PC-9 (cell line): ENCODE results near the gene CACNA1E. TPM values are rescaled to one million over a fixed set of nuclear protein-coding genes. Genes with fewer than 3 reads are reported as not detected.

Experiments
- BruUV-seq: library from RNA; stranded (reverse); fragments of 400-500 nt; replicated peaks from 2 replicates; lab custom pipeline; 2021; lab: Mats Ljungman, UMichigan
- CTCF ChIA-PET: fragments of 300-600 bp; sonication (Branson Sonifier 250); formaldehyde crosslinking; loops from one replicate; lab custom pipeline; 2022; ENCODE audit warnings: antibody characterized with exemption; lab: Charles Lee
- POLR2A ChIA-PET: fragments of 300-600 bp; sonication (Branson Sonifier 250); formaldehyde crosslinking; loops from one replicate; lab custom pipeline; 2022; ENCODE audit warnings: antibody characterized with exemption; ENCODE audit not compliant: unreplicated experiment; lab: Charles Lee
- DNase-seq, 2 experiments: peaks; one replicate each; pipeline versions ENCODE4 v3.0.0 to v3.0.0-alpha.2; 2015 to 2022; ENCODE audit warnings: mixed read lengths in 1 of 2
- H2AFZ ChIP-seq: fragments of 200-600 bp; sonication (generic); 2 replicates; pipeline ENCODE4 v1.8.1; 2017; ENCODE audit warnings: antibody characterized with exemption
- H3F3A ChIP-seq: fragments of 200-600 bp; sonication (generic); 2 replicates; pipeline ENCODE4 v1.8.1; 2017; ENCODE audit warnings: antibody characterized with exemption, mild to moderate bottlenecking, low read depth; ENCODE audit not compliant: insufficient read depth
- H3K27ac ChIP-seq: fragments of 200-600 bp; sonication (generic); 2 replicates; pipeline ENCODE4 v1.6.1; 2016; ENCODE audit warnings: mixed run types
- H3K27me3 ChIP-seq: fragments of 200-600 bp; sonication (generic); 2 replicates; pipeline ENCODE4 v1.6.1; 2016; ENCODE audit warnings: low read depth, mixed run types; ENCODE audit not compliant: insufficient read depth
- H3K36me3 ChIP-seq: fragments of 200-600 bp; sonication (generic); 2 replicates; pipeline ENCODE4 v1.6.1; 2016; ENCODE audit warnings: low read depth, mixed run types
- H3K4me1 ChIP-seq: fragments of 200-600 bp; sonication (generic); replicated peaks from 2 replicates; pipeline ENCODE4 v1.6.1; 2016; ENCODE audit warnings: mixed run types; ENCODE audit not compliant: insufficient read depth
- H3K4me2 ChIP-seq: fragments of 200-600 bp; sonication (generic); 2 replicates; pipeline ENCODE4 v1.6.1; 2017; ENCODE audit warnings: mixed run types
- H3K4me3 ChIP-seq: fragments of 200-600 bp; sonication (generic); 2 replicates; pipeline ENCODE4 v1.6.1; 2016; ENCODE audit warnings: mixed run types
- H3K79me2 ChIP-seq: fragments of 200-600 bp; sonication (generic); 2 replicates; pipeline ENCODE4 v1.6.1; 2017; ENCODE audit warnings: low read depth, mixed run types
- H3K9me2 ChIP-seq: fragments of 200-600 bp; sonication (generic); 2 replicates; pipeline ENCODE4 v1.8.1; 2017; ENCODE audit warnings: mild to moderate bottlenecking; ENCODE audit not compliant: insufficient read depth
- H3K9me3 ChIP-seq: fragments of 200-600 bp; sonication (generic); 2 replicates; pipeline ENCODE4 v1.8.1; 2016; ENCODE audit warnings: low read depth; ENCODE audit not compliant: insufficient read depth
- H4K20me1 ChIP-seq: fragments of 200-600 bp; sonication (generic); 2 replicates; pipeline ENCODE4 v1.8.1; 2017; ENCODE audit not compliant: insufficient read depth
- EZH2 ChIP-seq: fragments of 200-600 bp; sonication (generic); IDR thresholded peaks from 2 replicates; pipeline ENCODE4 v1.8.0; 2017; ENCODE audit warnings: antibody characterized with exemption, low read depth
- intact Hi-C: fragments of 100-400 bp; cut with micrococcal nuclease; formaldehyde crosslinking; loops from one replicate; pipeline ENCODE4 v1.10.0; 2022; ENCODE audit not compliant: unreplicated experiment
- total RNA-seq: library from RNA; stranded (reverse); gene quantifications from 2 replicates; pipeline ENCODE4 v1.2.3, GENCODE V29; 2021
- TF ChIP-seq, protein P1 (sequence below): fragments of 200-600 bp; sonication (generic); conservative IDR thresholded peaks from 2 replicates; pipeline ENCODE4 v1.6.1; 2017; ENCODE audit warnings: mixed run types, antibody characterized with exemption, mild to moderate bottlenecking, moderate library complexity

Gene CACNA1E
- total RNA-seq, 1 experiment from 2014 or later = not detected

DNA sequence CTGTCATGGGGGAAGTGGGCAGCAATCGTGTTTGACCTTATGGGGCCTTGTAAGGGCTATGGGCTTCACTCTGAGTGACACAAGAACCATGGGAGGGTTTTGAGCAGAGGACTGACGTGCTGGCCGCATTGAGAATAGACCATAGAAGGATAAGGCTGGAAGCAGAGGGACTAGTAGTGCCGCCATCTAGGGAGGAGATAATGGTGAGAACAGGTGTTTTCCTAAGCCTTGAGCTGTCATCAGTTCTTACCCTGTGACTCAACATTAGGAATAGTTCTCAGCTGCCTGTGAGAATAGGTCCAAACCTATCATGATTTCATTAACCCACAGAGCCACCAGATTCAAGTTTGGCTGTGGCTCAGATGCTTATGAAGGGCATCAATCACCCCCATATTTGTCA, 228.5 kb downstream of the CACNA1E start:
- no peaks in the 10 kb centered on the region for H4K20me1 ChIP-seq
- intact Hi-C loops = no loop called here
- ChIA-PET POLR2A (no interaction called here), CTCF (no interaction called here)
- no peak overlapping the region for H3K4me2 ChIP-seq
- no peak for TF ChIP-seq EZH2
- TF ChIP-seq, protein P1, sequence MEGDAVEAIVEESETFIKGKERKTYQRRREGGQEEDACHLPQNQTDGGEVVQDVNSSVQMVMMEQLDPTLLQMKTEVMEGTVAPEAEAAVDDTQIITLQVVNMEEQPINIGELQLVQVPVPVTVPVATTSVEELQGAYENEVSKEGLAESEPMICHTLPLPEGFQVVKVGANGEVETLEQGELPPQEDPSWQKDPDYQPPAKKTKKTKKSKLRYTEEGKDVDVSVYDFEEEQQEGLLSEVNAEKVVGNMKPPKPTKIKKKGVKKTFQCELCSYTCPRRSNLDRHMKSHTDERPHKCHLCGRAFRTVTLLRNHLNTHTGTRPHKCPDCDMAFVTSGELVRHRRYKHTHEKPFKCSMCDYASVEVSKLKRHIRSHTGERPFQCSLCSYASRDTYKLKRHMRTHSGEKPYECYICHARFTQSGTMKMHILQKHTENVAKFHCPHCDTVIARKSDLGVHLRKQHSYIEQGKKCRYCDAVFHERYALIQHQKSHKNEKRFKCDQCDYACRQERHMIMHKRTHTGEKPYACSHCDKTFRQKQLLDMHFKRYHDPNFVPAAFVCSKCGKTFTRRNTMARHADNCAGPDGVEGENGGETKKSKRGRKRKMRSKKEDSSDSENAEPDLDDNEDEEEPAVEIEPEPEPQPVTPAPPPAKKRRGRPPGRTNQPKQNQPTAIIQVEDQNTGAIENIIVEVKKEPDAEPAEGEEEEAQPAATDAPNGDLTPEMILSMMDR = no peak
- no peaks in the 10 kb centered on the region for H3F3A ChIP-seq
- no peaks in the 10 kb centered on the region for H3K4me1 ChIP-seq
- H3K79me2 ChIP-seq = no peaks in the 10 kb centered on the region
- DNase-seq = no peak
- H3K4me3 ChIP-seq = no peak overlapping the region
- H3K36me3 ChIP-seq = no peaks in the 10 kb centered on the region
- no TSS peak for BruUV-seq
- peaks cover 16% of the 10 kb centered on the region; the same call in 1 of the 2 replicates for H3K27me3 ChIP-seq
- no peaks in the 10 kb centered on the region for H3K9me3 ChIP-seq
- H2AFZ ChIP-seq = no peak overlapping the region
- no peaks in the 10 kb centered on the region for H3K9me2 ChIP-seq
- H3K27ac ChIP-seq = no peak overlapping the region

DNA sequence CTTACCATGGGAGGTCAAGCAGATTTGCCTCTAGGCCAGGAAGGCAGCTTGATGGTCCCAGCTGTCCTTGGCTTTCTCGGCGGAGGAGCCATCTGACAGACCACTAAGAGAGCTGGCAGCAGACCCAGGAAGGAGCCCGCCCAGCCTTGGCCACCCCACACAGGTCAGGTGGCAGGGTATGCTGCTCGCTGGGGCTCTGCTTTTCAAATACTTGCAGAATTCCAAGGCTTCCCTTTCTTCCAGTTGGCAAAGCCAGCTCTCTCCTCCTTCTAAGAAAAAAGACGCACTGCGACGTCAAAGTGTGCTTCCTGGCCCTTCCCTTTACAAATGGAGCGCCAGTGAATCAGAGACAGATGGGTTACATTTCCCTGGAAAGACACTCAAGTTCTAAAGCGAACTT, 229.4 kb downstream of the CACNA1E start:
- H3K4me2 ChIP-seq = no peak overlapping the region
- H3K27me3 ChIP-seq = peaks cover 23% of the 10 kb centered on the region
- H3K9me2 ChIP-seq = no peaks in the 10 kb centered on the region
- POLR2A ChIA-PET = no interaction called here
- no peaks in the 10 kb centered on the region for H3K36me3 ChIP-seq
- H3K9me3 ChIP-seq = no peaks in the 10 kb centered on the region
- no peak overlapping the region for H3K4me3 ChIP-seq
- CTCF ChIA-PET = no interaction called here
- DNase-seq = no peak
- no peak overlapping the region for H3K27ac ChIP-seq
- H3F3A ChIP-seq = no peaks in the 10 kb centered on the region
- no peak overlapping the region for H2AFZ ChIP-seq
- H4K20me1 ChIP-seq = 0 out of 2 replicates have a peak, but pooled peaks cover under 1% of the 10 kb centered on the region
- no peak for TF ChIP-seq EZH2
- TF ChIP-seq, protein P1 = no peak
- no TSS peak for BruUV-seq
- intact Hi-C loops = no loop called here
- H3K4me1 ChIP-seq = no peaks in the 10 kb centered on the region
- H3K79me2 ChIP-seq = no peaks in the 10 kb centered on the region

DNA sequence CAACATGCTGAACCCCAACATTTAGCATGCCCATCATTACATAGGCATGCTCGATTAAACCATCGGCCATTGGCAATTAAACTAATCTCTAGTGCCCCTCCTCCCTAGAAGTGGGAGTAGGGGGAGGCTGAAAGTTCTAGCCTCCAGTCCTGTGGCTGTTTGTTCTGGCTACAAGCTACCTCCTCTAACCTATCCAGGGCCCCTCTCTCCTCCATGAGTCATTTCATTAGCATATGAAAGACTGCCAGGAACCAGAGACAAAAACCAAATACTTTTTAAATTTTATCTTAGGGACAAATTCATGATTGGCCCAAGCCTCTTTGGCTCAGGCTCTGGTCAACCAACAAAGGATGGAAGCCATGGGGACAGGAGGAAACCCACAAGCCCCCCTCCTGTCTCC, 231.1 kb downstream of the CACNA1E start:
- no peak overlapping the region for H3K4me2 ChIP-seq
- no peaks in the 10 kb centered on the region for H3K9me3 ChIP-seq
- H3K27me3 ChIP-seq = peaks cover 33% of the 10 kb centered on the region
- no peaks in the 10 kb centered on the region for H3K9me2 ChIP-seq
- POLR2A ChIA-PET = no interaction called here
- H3K36me3 ChIP-seq = no peaks in the 10 kb centered on the region
- CTCF ChIA-PET = no interaction called here
- TF ChIP-seq, protein P1 = no peak
- no peak for TF ChIP-seq EZH2
- H3K27ac ChIP-seq = no peak overlapping the region
- no peak overlapping the region for H3K4me3 ChIP-seq
- intact Hi-C loops = no loop called here
- H2AFZ ChIP-seq = no peak overlapping the region
- no peaks in the 10 kb centered on the region for H3K79me2 ChIP-seq
- H4K20me1 ChIP-seq = 0 out of 2 replicates have a peak, but pooled peaks cover 4% of the 10 kb centered on the region
- BruUV-seq = no TSS peak
- no peaks in the 10 kb centered on the region for H3F3A ChIP-seq
- no peak for DNase-seq
- no peaks in the 10 kb centered on the region for H3K4me1 ChIP-seq
